ENCODE measurements around the gene ELAVL4. TPM values are rescaled to one million over a fixed set of nuclear protein-coding genes. Genes with fewer than 3 reads are reported as not detected.

ELAVL4 gene
- polyA plus RNA-seq, 3 donors, result not detected

DNA sequence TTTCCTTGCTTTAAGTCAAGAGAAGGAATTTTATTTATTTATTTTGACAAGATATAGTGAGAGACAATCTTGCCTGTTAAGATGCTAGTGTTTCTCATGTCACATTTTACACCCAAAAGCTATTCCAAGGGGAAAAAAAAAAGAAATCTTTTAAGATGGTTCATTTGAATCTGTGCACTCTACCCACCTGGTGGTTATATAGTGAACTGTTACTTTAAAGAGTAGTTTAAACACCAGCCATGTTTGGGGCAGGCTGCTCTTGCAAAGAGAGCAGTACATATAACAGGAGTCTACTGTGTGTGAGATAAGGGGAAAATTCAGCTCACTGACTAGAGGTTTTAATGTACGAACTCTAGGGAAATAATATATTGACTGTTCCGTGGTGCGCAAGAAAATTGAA lies 3.3 kb upstream of the ELAVL4 start:
- H3K9me3 ChIP-seq (replicated peaks in 1 of 2; ENCODE audit: control insufficient read depth in 1 of 2, insufficient read depth in 1 of 2, low read length in 2 of 2), result peaks cover 0 to 4% of the 10 kb centered on the region in 2 donors
- WGBS (ENCODE audit: insufficient coverage), result 100% methylated on average over 2 of the region's 3 CpGs
- H3K36me3 ChIP-seq (replicated peaks in 1 of 2; ENCODE audit: control insufficient read depth in 1 of 2, insufficient read depth in 2 of 2, low read length in 2 of 2), result no peaks in the 10 kb centered on the region
- no peak overlapping the region for H3K4me2 ChIP-seq (replicated peaks; ENCODE audit: extremely low read depth, low read length, poor library complexity, severe bottlenecking)
- no peak overlapping the region for H3K9ac ChIP-seq (ENCODE audit: insufficient read depth, low read length, poor library complexity, severe bottlenecking)
- DNase-seq, result no peak
- Mint-ChIP-seq H3K36me3 (no peaks in the 10 kb centered on the region), H3K9me3 (peaks cover 0 to 3% (median 0%) of the 10 kb centered on the region in 7 donors), H3K27me3 (ENCODE audit: low read depth in 3 of 3) (peaks cover 5 to 10% (median 5%) of the 10 kb centered on the region in 3 donors), H3K27ac (peak overlapping the region in 1 of 7 donors; percentile 70), H3K4me1 (peaks cover 20% of the 10 kb centered on the region), H3K4me3 (no peak overlapping the region)
- no peak overlapping the region for H3K27ac ChIP-seq (ENCODE audit: low read depth in 1 of 2, low read length in 2 of 2)
- H3K79me2 ChIP-seq (ENCODE audit: insufficient read depth, low read length), result no peaks in the 10 kb centered on the region
- H2AFZ ChIP-seq (ENCODE audit: insufficient read depth, low read depth, low read length, poor library complexity, severe bottlenecking), result no peak overlapping the region
- H3K4me1 ChIP-seq (ENCODE audit: control insufficient read depth in 1 of 2, insufficient read depth in 2 of 2, low read length in 2 of 2), result peaks cover 15% of the 10 kb centered on the region in 2 donors
- intact Hi-C loops (cut with micrococcal nuclease), result no loop called here
- H4K20me1 ChIP-seq (ENCODE audit: insufficient read depth, low read length), result no peaks in the 10 kb centered on the region
- H3K4me3 ChIP-seq (replicated peaks in 1 of 3; ENCODE audit: low read depth in 2 of 3, low read length in 3 of 3), result no peak overlapping the region
- H3K27me3 ChIP-seq (ENCODE audit: control insufficient read depth in 2 of 2, insufficient read depth in 2 of 2, low read length in 2 of 2), result no peaks in the 10 kb centered on the region
- peak; percentile 38 for TF ChIP-seq CTCF (IDR thresholded peaks at IDR 0.05)

- 97% methylated on average over 8 of the region's 12 CpGs for WGBS (ENCODE audit: insufficient coverage)
- no peak for DNase-seq
- H3K9me3 ChIP-seq (replicated peaks in 1 of 2; ENCODE audit: control insufficient read depth in 1 of 2, insufficient read depth in 1 of 2, low read length in 2 of 2), result peaks cover 0 to 4% of the 10 kb centered on the region in 2 donors
- no peak overlapping the region for H3K4me3 Mint-ChIP-seq
- no peaks in the 10 kb centered on the region for H3K36me3 ChIP-seq (replicated peaks in 1 of 2; ENCODE audit: control insufficient read depth in 1 of 2, insufficient read depth in 2 of 2, low read length in 2 of 2)
- no peak overlapping the region for H3K9ac ChIP-seq (ENCODE audit: insufficient read depth, low read length, poor library complexity, severe bottlenecking)
- H3K4me3 ChIP-seq (replicated peaks in 1 of 3; ENCODE audit: low read depth in 2 of 3, low read length in 3 of 3), result no peak overlapping the region
- no peaks in the 10 kb centered on the region for H3K79me2 ChIP-seq (ENCODE audit: insufficient read depth, low read length)
- H3K9me3 Mint-ChIP-seq, result peaks cover 0 to 3% (median 0%) of the 10 kb centered on the region in 7 donors
- H3K27me3 Mint-ChIP-seq (ENCODE audit: low read depth in 3 of 3), result peaks cover 10 to 15% (median 11%) of the 10 kb centered on the region in 3 donors
- no peak for TF ChIP-seq CTCF (IDR thresholded peaks at IDR 0.05)
- no peaks in the 10 kb centered on the region for H4K20me1 ChIP-seq (ENCODE audit: insufficient read depth, low read length)
- H3K4me1 Mint-ChIP-seq, result peaks cover 27% of the 10 kb centered on the region
- H3K4me2 ChIP-seq (replicated peaks; ENCODE audit: extremely low read depth, low read length, poor library complexity, severe bottlenecking), result no peak overlapping the region
- no peak overlapping the region for H3K27ac ChIP-seq (ENCODE audit: low read depth in 1 of 2, low read length in 2 of 2)
- intact Hi-C loops (cut with micrococcal nuclease), result no loop called here
- H3K27ac Mint-ChIP-seq, result no peak overlapping the region
- no peaks in the 10 kb centered on the region for H3K27me3 ChIP-seq (ENCODE audit: control insufficient read depth in 2 of 2, insufficient read depth in 2 of 2, low read length in 2 of 2)
- H3K4me1 ChIP-seq (ENCODE audit: control insufficient read depth in 1 of 2, insufficient read depth in 2 of 2, low read length in 2 of 2), result peaks cover 21 to 22% of the 10 kb centered on the region in 2 donors
- no peaks in the 10 kb centered on the region for H3K36me3 Mint-ChIP-seq
- H2AFZ ChIP-seq (ENCODE audit: insufficient read depth, low read depth, low read length, poor library complexity, severe bottlenecking), result no peak overlapping the region
Measured at GRCh38 chr1:50106095-50106761, 2.5 kb upstream of the ELAVL4 start.

All from CD14-positive monocyte (primary cell).